Measurements from ENCODE around the gene PLB1. TPM values are rescaled to one million over a fixed set of nuclear protein-coding genes. Genes with fewer than 3 reads are reported as not detected.
"Not testable (repeated sequence)": the region's sequence is repeated elsewhere in the genome, so short reads cannot be mapped to it uniquely, and the experiment has no call there.

PLB1 gene
- total RNA-seq, 1 donor from 2014 or later: 2.5 TPM

GRCh38 chr2:28664120-28664842, 168.4 kb downstream of the PLB1 start:
- H3K4me1 ChIP-seq: peaks cover 55% of the 10 kb centered on the region
- TF ChIP-seq, protein P1, sequence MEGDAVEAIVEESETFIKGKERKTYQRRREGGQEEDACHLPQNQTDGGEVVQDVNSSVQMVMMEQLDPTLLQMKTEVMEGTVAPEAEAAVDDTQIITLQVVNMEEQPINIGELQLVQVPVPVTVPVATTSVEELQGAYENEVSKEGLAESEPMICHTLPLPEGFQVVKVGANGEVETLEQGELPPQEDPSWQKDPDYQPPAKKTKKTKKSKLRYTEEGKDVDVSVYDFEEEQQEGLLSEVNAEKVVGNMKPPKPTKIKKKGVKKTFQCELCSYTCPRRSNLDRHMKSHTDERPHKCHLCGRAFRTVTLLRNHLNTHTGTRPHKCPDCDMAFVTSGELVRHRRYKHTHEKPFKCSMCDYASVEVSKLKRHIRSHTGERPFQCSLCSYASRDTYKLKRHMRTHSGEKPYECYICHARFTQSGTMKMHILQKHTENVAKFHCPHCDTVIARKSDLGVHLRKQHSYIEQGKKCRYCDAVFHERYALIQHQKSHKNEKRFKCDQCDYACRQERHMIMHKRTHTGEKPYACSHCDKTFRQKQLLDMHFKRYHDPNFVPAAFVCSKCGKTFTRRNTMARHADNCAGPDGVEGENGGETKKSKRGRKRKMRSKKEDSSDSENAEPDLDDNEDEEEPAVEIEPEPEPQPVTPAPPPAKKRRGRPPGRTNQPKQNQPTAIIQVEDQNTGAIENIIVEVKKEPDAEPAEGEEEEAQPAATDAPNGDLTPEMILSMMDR (IDR thresholded peaks at IDR 0.05): no peak
- TF ChIP-seq POLR2AphosphoS5 (IDR thresholded peaks at IDR 0.05; ENCODE audit: insufficient read depth in 1 of 2, low read depth in 1 of 2): no peak
- no peak for TF ChIP-seq POLR2A (IDR thresholded peaks at IDR 0.05)
- intact Hi-C loops (cut with DNase I): loop anchor here (5.0 kb wide), 1 partner anchor 67 kb away; no protein-coding TSS in a partner anchor
- H3K4me3 ChIP-seq: no peak overlapping the region
- H3K27ac ChIP-seq: peak overlapping the region; percentile 86
- no peaks in the 10 kb centered on the region for H3K36me3 ChIP-seq
- no peaks in the 10 kb centered on the region for H3K9me3 ChIP-seq
- no peaks in the 10 kb centered on the region for H3K27me3 ChIP-seq
- DNase-seq (ENCODE audit: extremely low spot score in 2 of 2): no peak

- Histone ChIP-seq H3K27ac (peak overlapping the region; percentile 86), H3K4me3 (no peak overlapping the region), H3K27me3 (no peaks in the 10 kb centered on the region), H3K36me3 (no peaks in the 10 kb centered on the region), H3K4me1 (peaks cover 55% of the 10 kb centered on the region), H3K9me3 (no peaks in the 10 kb centered on the region)
- peak; percentile 66 to 72 for TF ChIP-seq POLR2AphosphoS5 (IDR thresholded peaks at IDR 0.05; ENCODE audit: insufficient read depth in 1 of 2, low read depth in 1 of 2)
- no peak for TF ChIP-seq POLR2A (IDR thresholded peaks at IDR 0.05)
- DNase-seq (ENCODE audit: extremely low spot score in 2 of 2): no peak
- intact Hi-C loops (cut with DNase I): loop anchor here (5.0 kb wide), 1 partner anchor 1893 kb away; no protein-coding TSS in a partner anchor
Measured at GRCh38 chr2:28665041-28665704, 169.3 kb downstream of the PLB1 start.

DNA sequence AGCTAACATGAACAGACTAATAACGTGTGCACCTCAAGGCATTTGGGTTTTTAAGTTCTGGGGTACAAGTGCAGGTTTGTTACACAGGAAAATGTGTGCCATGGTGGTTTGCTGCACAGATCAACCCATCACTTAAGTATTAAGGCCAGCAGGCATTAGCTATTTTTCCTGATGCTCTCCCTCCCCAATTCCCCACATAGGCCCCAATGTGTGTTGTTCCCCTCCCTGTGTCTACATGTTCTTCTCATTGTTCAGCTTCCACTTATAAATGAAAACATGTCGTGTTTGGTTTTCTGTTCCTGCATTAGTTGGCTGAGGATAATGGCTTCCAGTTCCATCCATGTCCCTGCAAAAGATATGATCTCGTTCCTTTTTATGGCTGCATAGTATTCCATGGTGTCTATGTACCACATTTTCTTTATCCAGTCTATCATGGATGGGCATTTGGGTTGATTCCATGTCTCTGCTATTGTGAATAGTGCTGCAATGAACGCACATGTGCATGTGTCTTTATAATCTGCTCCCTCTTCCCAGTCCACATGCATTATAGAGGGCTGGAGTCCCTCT, 170.0 kb downstream of the PLB1 start:
- Histone ChIP-seq H3K27ac (peak overlapping the region; percentile 86), H3K4me1 (peaks cover 50% of the 10 kb centered on the region)
- intact Hi-C loops (cut with DNase I): loop anchor here (5.0 kb wide), 1 partner anchor 1894 kb away; no protein-coding TSS in a partner anchor
- not testable (repeated sequence) for DNase-seq (ENCODE audit: extremely low spot score in 2 of 2); H3K9me3 ChIP-seq; H3K36me3 ChIP-seq; H3K4me3 ChIP-seq; H3K27me3 ChIP-seq

GRCh38 chr2:28666496-28667184, 170.8 kb downstream of the PLB1 start:
- Histone ChIP-seq H3K27ac (no peak overlapping the region), H3K27me3 (no peaks in the 10 kb centered on the region), H3K4me1 (peaks cover 42% of the 10 kb centered on the region), H3K4me3 (no peak overlapping the region), H3K36me3 (no peaks in the 10 kb centered on the region), H3K9me3 (no peaks in the 10 kb centered on the region)
- TF ChIP-seq, protein P1 (IDR thresholded peaks at IDR 0.05): no peak
- no peak for TF ChIP-seq POLR2AphosphoS5 (IDR thresholded peaks at IDR 0.05; ENCODE audit: insufficient read depth in 1 of 2, low read depth in 1 of 2)
- no peak for TF ChIP-seq POLR2A (IDR thresholded peaks at IDR 0.05)
- intact Hi-C loops (cut with DNase I): loop anchor here (5.0 kb wide), 1 partner anchor 1894 kb away; no protein-coding TSS in a partner anchor
- no peak for DNase-seq (ENCODE audit: extremely low spot score in 2 of 2)

DNA sequence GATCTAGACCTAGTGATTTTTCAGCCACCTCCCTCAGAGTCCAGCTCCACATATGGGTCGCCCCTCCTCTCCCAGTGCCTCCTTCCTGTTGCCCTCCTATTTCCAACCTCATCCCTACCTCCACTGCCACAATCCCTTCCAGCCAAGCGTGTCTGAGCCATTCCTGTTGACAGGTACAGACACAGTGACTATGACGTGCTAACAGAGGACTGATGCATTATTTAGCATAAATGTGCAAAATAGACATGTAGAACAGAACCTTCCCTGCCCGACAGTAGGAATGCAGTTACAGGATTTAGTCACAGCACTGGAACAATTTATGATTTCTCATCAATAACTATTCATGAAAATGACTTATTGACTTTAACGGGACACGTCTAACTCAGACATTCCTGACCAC, 171.4 kb downstream of the PLB1 start:
- intact Hi-C loops (cut with DNase I): loop anchor here (5.0 kb wide), 1 partner anchor 1895 kb away; no protein-coding TSS in a partner anchor

More for the DNA sequence above, 171.4 kb downstream of the PLB1 start:
- Histone ChIP-seq H3K27ac (no peak overlapping the region), H3K36me3 (no peaks in the 10 kb centered on the region), H3K9me3 (no peaks in the 10 kb centered on the region), H3K27me3 (no peaks in the 10 kb centered on the region), H3K4me1 (peaks cover 36% of the 10 kb centered on the region), H3K4me3 (no peak overlapping the region)
- DNase-seq (ENCODE audit: extremely low spot score in 2 of 2): no peak
- TF ChIP-seq POLR2A (IDR thresholded peaks at IDR 0.05) (no peak), POLR2AphosphoS5 (IDR thresholded peaks at IDR 0.05; ENCODE audit: insufficient read depth in 1 of 2, low read depth in 1 of 2) (no peak)
- TF ChIP-seq, protein P1 (IDR thresholded peaks at IDR 0.05): no peak
